GM10248 (cell line): Measurements from ENCODE around the gene RALGPS1.
A peak's percentile ranks its signal among the peaks of the same experiment; 100 is the strongest.

Source experiments
- CTCF ChIA-PET: fragments of 300-600 bp; sonication (Branson Sonifier 250); formaldehyde crosslinking; extraction: SDS; loops from one replicate; lab custom pipeline; 2021; ENCODE audit warnings: antibody characterized with exemption; lab: Yijun Ruan, JAX
- POLR2A ChIA-PET: fragments of 350-650 bp; sonication (Branson Sonifier 250); formaldehyde crosslinking; extraction: SDS; loops from one replicate; lab custom pipeline; 2020; ENCODE audit warnings: antibody characterized with exemption; lab: Yijun Ruan, JAX
- DNase-seq: peaks from one replicate; pipeline ENCODE4 v3.0.0; 2012; ENCODE audit errors: extremely low spot score
- TF ChIP-seq, protein P1 (sequence below): IDR thresholded peaks from 2 replicates; pipeline ENCODE4 v1.5.1; 2012; ENCODE audit warnings: mild to moderate bottlenecking, low read depth; ENCODE audit errors: extremely low read depth, missing control alignments, control extremely low read depth

The RALGPS1 gene

GRCh38 chr9:127224178-127224882 is 309.7 kb downstream of the RALGPS1 start:
- TF ChIP-seq, protein P1, sequence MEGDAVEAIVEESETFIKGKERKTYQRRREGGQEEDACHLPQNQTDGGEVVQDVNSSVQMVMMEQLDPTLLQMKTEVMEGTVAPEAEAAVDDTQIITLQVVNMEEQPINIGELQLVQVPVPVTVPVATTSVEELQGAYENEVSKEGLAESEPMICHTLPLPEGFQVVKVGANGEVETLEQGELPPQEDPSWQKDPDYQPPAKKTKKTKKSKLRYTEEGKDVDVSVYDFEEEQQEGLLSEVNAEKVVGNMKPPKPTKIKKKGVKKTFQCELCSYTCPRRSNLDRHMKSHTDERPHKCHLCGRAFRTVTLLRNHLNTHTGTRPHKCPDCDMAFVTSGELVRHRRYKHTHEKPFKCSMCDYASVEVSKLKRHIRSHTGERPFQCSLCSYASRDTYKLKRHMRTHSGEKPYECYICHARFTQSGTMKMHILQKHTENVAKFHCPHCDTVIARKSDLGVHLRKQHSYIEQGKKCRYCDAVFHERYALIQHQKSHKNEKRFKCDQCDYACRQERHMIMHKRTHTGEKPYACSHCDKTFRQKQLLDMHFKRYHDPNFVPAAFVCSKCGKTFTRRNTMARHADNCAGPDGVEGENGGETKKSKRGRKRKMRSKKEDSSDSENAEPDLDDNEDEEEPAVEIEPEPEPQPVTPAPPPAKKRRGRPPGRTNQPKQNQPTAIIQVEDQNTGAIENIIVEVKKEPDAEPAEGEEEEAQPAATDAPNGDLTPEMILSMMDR = no peak
- CTCF ChIA-PET = interaction anchor here (1.0 to 2.2 kb wide), 6 partner anchors 9 to 175 kb away, joined by 3 to 13 read pairs (median 4); partner anchors contain the start of gene SLC2A8
- POLR2A ChIA-PET = interaction anchor here (0.6 to 1.3 kb wide), 3 partner anchors 172 to 1666 kb away, joined by 3 to 5 read pairs (median 4); partner anchors contain the start of gene SLC2A8
- peak; percentile 96 for DNase-seq

- ChIA-PET POLR2A (interaction anchor here (0.6 to 1.3 kb wide), 2 partner anchors 172 to 298 kb away, joined by 3 to 5 read pairs; partner anchors contain the start of gene SLC2A8), CTCF (interaction anchor here (1.0 to 2.2 kb wide), 8 partner anchors 10 to 174 kb away, joined by 3 to 13 read pairs (median 4); partner anchors contain the start of gene SLC2A8)
- peak; percentile 100 for DNase-seq
- TF ChIP-seq, protein P1 = no peak
Measured at GRCh38 chr9:127224883-127225739, 310.5 kb downstream of the RALGPS1 start.

GRCh38 chr9:127225801-127226625 is 311.4 kb downstream of the RALGPS1 start:
- TF ChIP-seq, protein P1 = no peak
- ChIA-PET CTCF (interaction anchor here (0.8 to 2.2 kb wide), 8 partner anchors 11 to 509 kb away, joined by 3 to 8 read pairs (median 4); no protein-coding TSS in a partner anchor), POLR2A (no interaction called here)
- DNase-seq = no peak

GRCh38 chr9:127229691-127230417 is 315.3 kb downstream of the RALGPS1 start:
- ChIA-PET POLR2A (interaction anchor here (0.7 kb wide), 1 partner anchor 121 kb away, joined by 6 read pairs; no protein-coding TSS in a partner anchor), CTCF (interaction anchor here (1.6 kb wide), 1 partner anchor 16 kb away, joined by 7 read pairs; no protein-coding TSS in a partner anchor)
- TF ChIP-seq, protein P1 = no peak
- DNase-seq = no peak

DNA sequence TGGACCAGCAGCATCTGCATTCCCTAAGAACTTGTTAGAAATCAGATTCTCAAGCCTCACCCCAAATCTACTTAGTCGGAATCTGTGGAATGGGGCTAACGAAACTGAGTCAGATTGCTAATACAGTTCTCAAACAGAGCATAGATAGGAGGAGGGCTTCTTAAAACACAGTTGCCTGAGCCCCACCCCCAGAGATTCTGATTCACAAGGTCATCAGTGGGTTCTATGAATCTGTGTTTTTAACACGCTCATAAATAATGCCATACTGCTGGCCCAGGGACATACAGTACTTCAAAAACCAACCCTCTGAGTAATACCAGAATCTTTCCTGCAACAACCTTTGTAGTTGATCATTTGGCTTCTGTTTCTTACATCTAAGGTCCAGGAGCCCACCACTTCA is 317.1 kb downstream of the RALGPS1 start:
- ChIA-PET CTCF (interaction anchor here (1.1 kb wide), 1 partner anchor 33 kb away, joined by 4 read pairs; no protein-coding TSS in a partner anchor), POLR2A (no interaction called here)
- TF ChIP-seq, protein P1 = no peak
- DNase-seq = no peak
